HG02981 (cell line): ENCODE results near the gene UBB.

Experiments
- ATAC-seq: cut with Tn5 transposase; IDR thresholded peaks from one replicate; pipeline ENCODE4 v1.9.1; 2021; ENCODE audit warnings: mild to moderate bottlenecking, moderate library complexity; ENCODE audit not compliant: unreplicated experiment

The UBB gene

GRCh38 chr17:16380640-16381495 is at the start of gene UBB:
TSS of gene UBB (plus strand) at chr17:16381091. CDS start at chr17:16381908, 817 bp downstream.
- ATAC-seq = peak; percentile 92

- no peak for ATAC-seq
Measured at GRCh38 chr17:16338391-16338790, 42.5 kb upstream of the UBB start.

- ATAC-seq = no peak
Measured at GRCh38 chr17:16339402-16339801, 41.5 kb upstream of the UBB start.

GRCh38 chr17:16339959-16340358 is 40.9 kb upstream of the UBB start:
- no peak for ATAC-seq

GRCh38 chr17:16342979-16343378 is 37.9 kb upstream of the UBB start:
- ATAC-seq = no peak

- no peak for ATAC-seq
Measured at GRCh38 chr17:16343569-16343968, 37.3 kb upstream of the UBB start.

- ATAC-seq = no peak
Measured at GRCh38 chr17:16345565-16345964, 35.3 kb upstream of the UBB start.

GRCh38 chr17:16346721-16347271 is 34.1 kb upstream of the UBB start:
- no peak for ATAC-seq

- no peak for ATAC-seq
Measured at GRCh38 chr17:16348586-16348985, 32.3 kb upstream of the UBB start.

- no peak for ATAC-seq
Measured at GRCh38 chr17:16349431-16349830, 31.5 kb upstream of the UBB start.

GRCh38 chr17:16351831-16352230 is 29.1 kb upstream of the UBB start:
- ATAC-seq = no peak

- no peak for ATAC-seq
Measured at GRCh38 chr17:16352303-16352666, 28.6 kb upstream of the UBB start.

GRCh38 chr17:16352667-16353316 is 28.1 kb upstream of the UBB start:
- peak; percentile 49 for ATAC-seq

- ATAC-seq = peak; percentile 61
Measured at GRCh38 chr17:16353317-16354174, 27.3 kb upstream of the UBB start, which contains the start of gene CENPV. TSS of gene CENPV (minus strand) at chr17:16353469. CDS start at chr17:16353436, 33 bp downstream.

- no peak for ATAC-seq
Measured at GRCh38 chr17:16354585-16354984, 26.3 kb upstream of the UBB start.

- no peak for ATAC-seq
Measured at GRCh38 chr17:16358394-16358793, 22.5 kb upstream of the UBB start.

- ATAC-seq = no peak
Measured at GRCh38 chr17:16361874-16362273, 19.0 kb upstream of the UBB start.

- peak; percentile 68 for ATAC-seq
Measured at GRCh38 chr17:16363749-16364536, 16.9 kb upstream of the UBB start.

GRCh38 chr17:16364625-16365024 is 16.3 kb upstream of the UBB start:
- ATAC-seq = no peak

- ATAC-seq = no peak
Measured at GRCh38 chr17:16371742-16372141, 9.1 kb upstream of the UBB start.
